ENCODE results near the gene DNAJC5G. TPM values are rescaled to one million over a fixed set of nuclear protein-coding genes. Genes with fewer than 3 reads are reported as not detected.

Gene DNAJC5G
- total RNA-seq (2021): 0.37 and 0.44 TPM in 2 replicates
- long read RNA-seq: 0 reads

GRCh38 chr2:27275211-27276150 is at the start of gene DNAJC5G:
DNAJC5G (plus strand) TSS chr2:27275433; CDS start chr2:27276729, 1,296 bp downstream.
- no peak for DNase-seq
- H3K27me3 ChIP-seq (ENCODE audit: insufficient read depth, low read length): no peaks in the 10 kb centered on the region
- H4K5ac ChIP-seq (ENCODE audit: insufficient read length, low read depth, low read length): no peak within 1 kb of the TSS
- no peak within 1 kb of the TSS for H2AFZ ChIP-seq (ENCODE audit: low read length)
- H3K14ac ChIP-seq (ENCODE audit: insufficient read depth, low read length): no peak within 1 kb of the TSS
- WGBS (ENCODE audit: extremely low coverage, insufficient read length, low lambda C conversion rate): no CpG with 5 or more reads among the region's 39 CpGs
- H2BK120ac ChIP-seq (ENCODE audit: low read depth, low read length, poor library complexity, severe bottlenecking): no peak within 1 kb of the TSS
- H3K27me3 Mint-ChIP-seq (ENCODE audit: low read depth): peaks cover 50% of the 10 kb centered on the region
- no peak within 1 kb of the TSS for H3K23ac ChIP-seq (ENCODE audit: insufficient read length, low read depth, low read length)
- H2BK12ac ChIP-seq (ENCODE audit: insufficient read length, low read depth, low read length): no peak within 1 kb of the TSS
- no peak within 1 kb of the TSS for H2BK5ac ChIP-seq (ENCODE audit: insufficient read length, low read length)
- no peak within 1 kb of the TSS for H3K27ac ChIP-seq (ENCODE audit: insufficient read length, low read depth, low read length)
- H3K4me1 ChIP-seq (ENCODE audit: insufficient read depth, low read length): no peaks in the 10 kb centered on the region
- H3K9me3 ChIP-seq (ENCODE audit: control insufficient read depth, low read depth, low read length): no peaks in the 10 kb centered on the region
- no peaks in the 10 kb centered on the region for H4K20me1 ChIP-seq (ENCODE audit: control insufficient read depth, insufficient read depth, insufficient read length)
- H3K4ac ChIP-seq (ENCODE audit: low read depth, low read length): no peak within 1 kb of the TSS
- no peak for TF ChIP-seq CTCF (conservative IDR thresholded peaks at IDR 0.05)
- H2BK20ac ChIP-seq (ENCODE audit: low read depth, low read length, poor library complexity, severe bottlenecking): no peak within 1 kb of the TSS
- H4K8ac ChIP-seq (replicated peaks; ENCODE audit: insufficient read length, low read depth, low read length): no peak within 1 kb of the TSS
- H3K9me3 Mint-ChIP-seq: no peaks in the 10 kb centered on the region
- H3K23me2 ChIP-seq (ENCODE audit: insufficient read length, low read depth, low read length, poor library complexity, severe bottlenecking): no peaks in the 10 kb centered on the region
- H3K36me3 Mint-ChIP-seq (ENCODE audit: insufficient read depth in 1 of 3, low read depth in 3 of 3): no peaks in the 10 kb centered on the region
- no peak within 1 kb of the TSS for H3T11ph ChIP-seq (ENCODE audit: low read length)
- no peak within 1 kb of the TSS; a peak in 1 of 7 replicates for H3K27ac Mint-ChIP-seq
- no peak within 1 kb of the TSS for H3K4me2 ChIP-seq (ENCODE audit: insufficient read depth, insufficient read length, low read length)
- H4K91ac ChIP-seq (ENCODE audit: insufficient read length, low read depth, low read length): no peak within 1 kb of the TSS
- no peak within 1 kb of the TSS for H2BK15ac ChIP-seq (ENCODE audit: low read depth, low read length)
- H3K56ac ChIP-seq (ENCODE audit: insufficient read length, low read depth, low read length): no peak within 1 kb of the TSS
- peaks cover 11 to 24% of the 10 kb centered on the region in 2 experiments for H3K4me1 Mint-ChIP-seq
- H3K79me1 ChIP-seq (ENCODE audit: insufficient read depth, low read depth, low read length, poor library complexity, severe bottlenecking): no peaks in the 10 kb centered on the region
- no peaks in the 10 kb centered on the region for H3K79me2 ChIP-seq (ENCODE audit: insufficient read depth, low read length)
- H3K18ac ChIP-seq (ENCODE audit: insufficient read length, low read depth, low read length): no peak within 1 kb of the TSS
- H3K4me3 Mint-ChIP-seq: no peak within 1 kb of the TSS
- no peak within 1 kb of the TSS for H3K9ac ChIP-seq (ENCODE audit: extremely low read depth, insufficient read length, low read length)
- no peak within 1 kb of the TSS for H2AK5ac ChIP-seq (ENCODE audit: insufficient read length, low read length)
